ENCODE data around the gene MBD4.

Gene MBD4

DNA sequence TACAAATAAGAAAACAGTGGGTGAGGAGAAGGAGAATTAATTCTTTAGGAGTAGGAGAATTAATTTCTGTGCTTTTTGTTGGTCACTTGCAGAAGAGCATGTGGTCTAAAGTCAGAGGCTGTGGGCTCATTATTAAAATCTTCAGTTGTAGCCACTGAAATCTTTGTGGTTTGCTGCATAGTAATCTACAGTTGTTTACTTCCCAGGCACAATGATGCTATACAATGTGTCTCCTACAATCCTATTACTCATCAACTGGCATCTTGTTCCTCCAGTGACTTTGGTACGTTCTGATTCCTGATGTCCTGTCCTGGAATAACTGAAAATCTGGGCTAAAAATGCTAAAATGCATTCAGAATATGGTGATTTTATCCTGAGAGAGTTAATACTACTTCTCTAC, 21.3 kb upstream of the MBD4 start:
- Histone ChIP-seq H3K36me3 (ENCODE audit: control insufficient read depth, insufficient read depth, low read length) (peaks cover 2% of the 10 kb centered on the region), H3K27ac (ENCODE audit: low read depth, low read length) (no peak overlapping the region), H3K4me1 (ENCODE audit: control insufficient read depth, insufficient read depth, low read length) (no peaks in the 10 kb centered on the region), H3K9ac (ENCODE audit: low read length) (no peak overlapping the region), H3K4me3 (ENCODE audit: low read length) (no peak overlapping the region), H3K27me3 (ENCODE audit: control insufficient read depth, insufficient read depth, low read length) (no peaks in the 10 kb centered on the region)

DNA sequence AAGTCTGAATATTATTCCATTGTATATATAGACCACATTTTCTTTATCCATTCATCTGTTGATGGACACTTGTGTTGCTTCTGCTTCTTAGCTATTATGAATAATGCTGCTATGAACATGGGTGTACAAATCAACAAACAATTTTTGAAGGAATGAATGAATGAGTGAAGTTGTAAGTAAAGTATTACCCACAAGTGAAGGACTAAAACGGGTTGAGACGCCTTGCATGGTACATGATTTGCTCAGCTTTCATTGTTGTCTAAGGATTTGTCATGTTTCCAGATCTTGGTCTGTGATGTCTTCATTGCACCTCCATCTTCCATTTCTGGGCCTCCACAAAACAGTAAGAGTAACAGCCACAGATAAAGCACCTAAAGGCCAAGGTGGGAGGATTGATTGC, 20.8 kb upstream of the MBD4 start:
- no peaks in the 10 kb centered on the region for H3K4me1 ChIP-seq (ENCODE audit: control insufficient read depth, insufficient read depth, low read length)
- H3K36me3 ChIP-seq (ENCODE audit: control insufficient read depth, insufficient read depth, low read length): peaks cover 2% of the 10 kb centered on the region
- no peak overlapping the region for H3K27ac ChIP-seq (ENCODE audit: low read depth, low read length)

DNA sequence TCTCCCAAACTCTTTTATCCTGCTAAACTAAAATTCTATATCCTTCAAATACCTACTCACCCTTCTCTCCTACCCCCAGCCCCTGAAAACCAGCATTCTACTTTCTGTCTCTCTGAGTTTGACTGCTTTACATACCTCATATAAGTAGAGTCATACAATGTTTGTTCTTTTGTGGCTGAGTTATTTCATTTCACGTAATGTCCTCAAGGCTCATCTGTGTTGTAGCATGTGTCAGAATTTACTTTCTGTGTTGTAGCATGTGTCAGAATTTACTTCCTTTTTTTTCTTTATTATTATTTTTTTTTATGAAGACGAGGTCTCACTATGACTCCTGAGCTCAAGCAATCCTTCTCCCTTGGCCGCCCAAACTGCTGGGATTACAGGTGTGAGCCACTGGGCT, 20.4 kb upstream of the MBD4 start:
- peaks cover 2% of the 10 kb centered on the region for H3K36me3 ChIP-seq (ENCODE audit: control insufficient read depth, insufficient read depth, low read length)
- H3K27me3 ChIP-seq (ENCODE audit: control insufficient read depth, insufficient read depth, low read length): no peaks in the 10 kb centered on the region
- no peak overlapping the region for H3K9ac ChIP-seq (ENCODE audit: low read length)
- H3K27ac ChIP-seq (ENCODE audit: low read depth, low read length): no peak overlapping the region
- H3K4me3 ChIP-seq (ENCODE audit: low read length): no peak overlapping the region
- no peaks in the 10 kb centered on the region for H3K4me1 ChIP-seq (ENCODE audit: control insufficient read depth, insufficient read depth, low read length)

More for the DNA sequence above, 20.8 kb upstream of the MBD4 start:
- H3K4me3 ChIP-seq (ENCODE audit: low read length): no peak overlapping the region
- no peak overlapping the region for H3K9ac ChIP-seq (ENCODE audit: low read length)
- no peaks in the 10 kb centered on the region for H3K27me3 ChIP-seq (ENCODE audit: control insufficient read depth, insufficient read depth, low read length)

DNA sequence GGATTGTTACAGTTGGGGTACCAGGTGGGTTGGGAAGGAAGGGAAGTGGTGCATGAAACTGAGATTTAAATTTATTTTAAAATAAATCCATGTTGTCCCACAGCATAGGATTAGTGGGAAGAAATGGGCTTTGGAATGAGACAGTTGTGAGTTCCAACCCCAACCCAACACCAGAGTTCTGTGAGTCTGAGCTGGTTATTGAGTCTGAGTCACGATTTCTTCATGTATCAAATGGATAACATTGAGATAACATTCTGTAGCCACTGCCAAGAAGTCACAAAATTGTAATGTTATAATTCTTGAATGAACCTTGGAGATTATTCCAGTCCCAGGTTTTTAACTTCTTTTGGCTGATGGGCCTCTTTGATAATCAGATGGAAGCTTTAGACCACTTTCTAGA, 14.0 kb upstream of the MBD4 start:
- Histone ChIP-seq H3K27ac (ENCODE audit: low read depth, low read length) (no peak overlapping the region), H3K9ac (ENCODE audit: low read length) (no peak overlapping the region), H3K36me3 (ENCODE audit: control insufficient read depth, insufficient read depth, low read length) (peaks cover 2% of the 10 kb centered on the region), H3K4me1 (ENCODE audit: control insufficient read depth, insufficient read depth, low read length) (no peaks in the 10 kb centered on the region), H3K4me3 (ENCODE audit: low read length) (no peak overlapping the region), H3K27me3 (ENCODE audit: control insufficient read depth, insufficient read depth, low read length) (no peaks in the 10 kb centered on the region)

- Histone ChIP-seq H3K36me3 (ENCODE audit: control insufficient read depth, insufficient read depth, low read length) (no peaks in the 10 kb centered on the region), H3K27ac (ENCODE audit: low read depth, low read length) (no peak overlapping the region), H3K9ac (ENCODE audit: low read length) (no peak overlapping the region), H3K4me1 (ENCODE audit: control insufficient read depth, insufficient read depth, low read length) (no peaks in the 10 kb centered on the region), H3K4me3 (ENCODE audit: low read length) (no peak overlapping the region), H3K27me3 (ENCODE audit: control insufficient read depth, insufficient read depth, low read length) (no peaks in the 10 kb centered on the region)
These were observed 9.7 kb upstream of the MBD4 start for GRCh38 chr3:129449279-129450115.

- no peak overlapping the region for H3K4me3 ChIP-seq (ENCODE audit: low read length)
- H3K36me3 ChIP-seq (ENCODE audit: control insufficient read depth, insufficient read depth, low read length): no peaks in the 10 kb centered on the region
- no peaks in the 10 kb centered on the region for H3K27me3 ChIP-seq (ENCODE audit: control insufficient read depth, insufficient read depth, low read length)
- no peak overlapping the region for H3K27ac ChIP-seq (ENCODE audit: low read depth, low read length)
- H3K4me1 ChIP-seq (ENCODE audit: control insufficient read depth, insufficient read depth, low read length): no peaks in the 10 kb centered on the region
- no peak overlapping the region for H3K9ac ChIP-seq (ENCODE audit: low read length)
These were observed 8.6 kb upstream of the MBD4 start for GRCh38 chr3:129448186-129448895.

GRCh38 chr3:129446926-129447325, 7.2 kb upstream of the MBD4 start:
- Histone ChIP-seq H3K27ac (ENCODE audit: low read depth, low read length) (no peak overlapping the region), H3K4me3 (ENCODE audit: low read length) (no peak overlapping the region), H3K9ac (ENCODE audit: low read length) (no peak overlapping the region), H3K27me3 (ENCODE audit: control insufficient read depth, insufficient read depth, low read length) (no peaks in the 10 kb centered on the region), H3K4me1 (ENCODE audit: control insufficient read depth, insufficient read depth, low read length) (no peaks in the 10 kb centered on the region), H3K36me3 (ENCODE audit: control insufficient read depth, insufficient read depth, low read length) (no peaks in the 10 kb centered on the region)

GRCh38 chr3:129445471-129445870, 5.7 kb upstream of the MBD4 start:
- H3K27me3 ChIP-seq (ENCODE audit: control insufficient read depth, insufficient read depth, low read length): no peaks in the 10 kb centered on the region
- H3K4me3 ChIP-seq (ENCODE audit: low read length): no peak overlapping the region
- no peaks in the 10 kb centered on the region for H3K36me3 ChIP-seq (ENCODE audit: control insufficient read depth, insufficient read depth, low read length)
- no peak overlapping the region for H3K9ac ChIP-seq (ENCODE audit: low read length)
- H3K27ac ChIP-seq (ENCODE audit: low read depth, low read length): no peak overlapping the region
- H3K4me1 ChIP-seq (ENCODE audit: control insufficient read depth, insufficient read depth, low read length): peaks cover 8% of the 10 kb centered on the region

- Histone ChIP-seq H3K27me3 (ENCODE audit: control insufficient read depth, insufficient read depth, low read length) (no peaks in the 10 kb centered on the region), H3K36me3 (ENCODE audit: control insufficient read depth, insufficient read depth, low read length) (no peaks in the 10 kb centered on the region), H3K9ac (ENCODE audit: low read length) (no peak overlapping the region), H3K4me1 (ENCODE audit: control insufficient read depth, insufficient read depth, low read length) (peaks cover 8% of the 10 kb centered on the region), H3K4me3 (ENCODE audit: low read length) (no peak overlapping the region), H3K27ac (ENCODE audit: low read depth, low read length) (no peak overlapping the region)
These were observed 3.2 kb upstream of the MBD4 start for GRCh38 chr3:129442947-129443346.

GRCh38 chr3:129442486-129442885, 2.7 kb upstream of the MBD4 start:
- Histone ChIP-seq H3K4me3 (ENCODE audit: low read length) (no peak overlapping the region), H3K9ac (ENCODE audit: low read length) (no peak overlapping the region), H3K27me3 (ENCODE audit: control insufficient read depth, insufficient read depth, low read length) (no peaks in the 10 kb centered on the region), H3K27ac (ENCODE audit: low read depth, low read length) (peak overlapping the region; percentile 8), H3K36me3 (ENCODE audit: control insufficient read depth, insufficient read depth, low read length) (no peaks in the 10 kb centered on the region), H3K4me1 (ENCODE audit: control insufficient read depth, insufficient read depth, low read length) (peaks cover 8% of the 10 kb centered on the region)

GRCh38 chr3:129441782-129442181, 2.0 kb upstream of the MBD4 start:
- no peak overlapping the region for H3K27ac ChIP-seq (ENCODE audit: low read depth, low read length)
- H3K9ac ChIP-seq (ENCODE audit: low read length): no peak overlapping the region
- H3K4me3 ChIP-seq (ENCODE audit: low read length): peak overlapping the region; percentile 79
- H3K4me1 ChIP-seq (ENCODE audit: control insufficient read depth, insufficient read depth, low read length): peaks cover 8% of the 10 kb centered on the region
- H3K36me3 ChIP-seq (ENCODE audit: control insufficient read depth, insufficient read depth, low read length): no peaks in the 10 kb centered on the region
- H3K27me3 ChIP-seq (ENCODE audit: control insufficient read depth, insufficient read depth, low read length): no peaks in the 10 kb centered on the region

DNA sequence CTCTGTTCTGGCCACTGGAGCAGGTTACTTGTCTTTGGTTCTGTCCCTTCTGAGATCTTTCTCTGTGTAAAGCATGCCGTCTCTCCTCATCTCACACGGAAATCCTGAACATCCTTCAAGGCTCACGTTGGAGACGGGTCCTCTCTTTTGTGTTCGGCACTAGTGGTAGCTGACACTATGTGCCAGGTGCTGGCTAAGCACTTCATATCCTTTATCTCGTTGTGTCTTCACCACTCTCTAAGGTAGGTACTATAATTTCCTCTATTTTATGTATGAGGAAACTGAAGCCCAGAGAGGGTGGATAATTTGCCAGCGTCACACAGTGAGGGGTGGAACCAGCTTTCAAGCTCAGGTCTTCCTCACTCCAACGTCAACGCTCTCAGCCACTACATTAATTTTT, 1.5 kb upstream of the MBD4 start:
- no peaks in the 10 kb centered on the region for H3K27me3 ChIP-seq (ENCODE audit: control insufficient read depth, insufficient read depth, low read length)
- no peaks in the 10 kb centered on the region for H3K36me3 ChIP-seq (ENCODE audit: control insufficient read depth, insufficient read depth, low read length)
- peak overlapping the region; percentile 25 for H3K9ac ChIP-seq (ENCODE audit: low read length)
- peak overlapping the region; percentile 79 for H3K4me3 ChIP-seq (ENCODE audit: low read length)
- peaks cover 8% of the 10 kb centered on the region for H3K4me1 ChIP-seq (ENCODE audit: control insufficient read depth, insufficient read depth, low read length)
- peak overlapping the region; percentile 89 for H3K27ac ChIP-seq (ENCODE audit: low read depth, low read length)
